GM23338 (cell line): ENCODE results near the gene JAK3. TPM values are rescaled to one million over a fixed set of nuclear protein-coding genes. Genes with fewer than 3 reads are reported as not detected.

ENCODE experiments used
- ATAC-seq: fragments of 200-7000 bp; cut with Tn5 transposase; 3 replicates; pipeline ENCODE4 v1.9.1; 2020
- DNase-seq: peaks from one replicate; pipeline ENCODE4 v3.0.0-alpha.2; 2015; ENCODE audit warnings: low spot score
- H2AFZ ChIP-seq: fragments of 200-600 bp; sonication (generic); 2 replicates; pipeline ENCODE4 v1.8.0; 2016; ENCODE audit warnings: antibody characterized with exemption, mild to moderate bottlenecking, moderate library complexity
- H3F3A ChIP-seq: fragments of 200-600 bp; sonication (generic); replicated peaks from 2 replicates; pipeline ENCODE4 v1.8.0; 2017; ENCODE audit warnings: antibody characterized with exemption, mixed run types, low read depth
- H3K27ac ChIP-seq: fragments of 200-600 bp; sonication (generic); 2 replicates; pipeline ENCODE4 v1.6.1; 2016; ENCODE audit warnings: low read depth
- H3K27me3 ChIP-seq: fragments of 200-600 bp; sonication (generic); 2 replicates; pipeline ENCODE4 v1.8.0; 2016; ENCODE audit warnings: mild to moderate bottlenecking, mixed run types, moderate library complexity; ENCODE audit not compliant: insufficient read depth
- H3K36me3 ChIP-seq: fragments of 200-600 bp; sonication (generic); 2 replicates; pipeline ENCODE4 v1.8.0; 2016; ENCODE audit warnings: mild to moderate bottlenecking; ENCODE audit not compliant: insufficient read depth
- H3K4me1 ChIP-seq: fragments of 200-600 bp; sonication (generic); 2 replicates; pipeline ENCODE4 v1.8.0; 2016; ENCODE audit warnings: mild to moderate bottlenecking, moderate library complexity; ENCODE audit not compliant: insufficient read depth
- H3K4me2 ChIP-seq: fragments of 200-600 bp; sonication (generic); 2 replicates; pipeline ENCODE4 v1.7.1; 2017; ENCODE audit warnings: mixed run types
- H3K4me3 ChIP-seq: fragments of 200-600 bp; sonication (generic); 2 replicates; pipeline ENCODE4 v1.6.1; 2016; ENCODE audit warnings: mixed run types
- H3K79me2 ChIP-seq: fragments of 200-600 bp; sonication (generic); replicated peaks from 2 replicates; pipeline ENCODE4 v1.8.0; 2017; ENCODE audit warnings: mild to moderate bottlenecking; ENCODE audit not compliant: insufficient read depth
- H3K9me2 ChIP-seq: fragments of 200-600 bp; sonication (generic); 2 replicates; pipeline ENCODE4 v1.8.0; 2017; ENCODE audit not compliant: insufficient read depth
- H4K20me1 ChIP-seq: fragments of 200-600 bp; sonication (generic); replicated peaks from 2 replicates; pipeline ENCODE4 v1.8.0; 2017; ENCODE audit warnings: mild to moderate bottlenecking; ENCODE audit not compliant: insufficient read depth
- H3K27ac Mint-ChIP-seq: 2 replicates; pipeline ENCODE4 v1.8.0; 2020; ENCODE audit warnings: inconsistent platforms, mild to moderate bottlenecking, moderate library complexity, mixed read lengths
- H3K27me3 Mint-ChIP-seq: 3 replicates; pipeline ENCODE4 v1.8.0; 2022; ENCODE audit warnings: low read depth, mild to moderate bottlenecking, moderate library complexity, mixed read lengths, inconsistent platforms; ENCODE audit not compliant: insufficient read depth, poor library complexity
- H3K36me3 Mint-ChIP-seq: 3 replicates; pipeline ENCODE4 v1.8.0; 2021; ENCODE audit warnings: low read depth, mild to moderate bottlenecking, inconsistent platforms, moderate library complexity, mixed read lengths
- H3K4me1 Mint-ChIP-seq: 3 replicates; pipeline ENCODE4 v1.8.0; 2020; ENCODE audit warnings: mild to moderate bottlenecking, inconsistent platforms, mixed read lengths
- H3K4me3 Mint-ChIP-seq: 3 replicates; pipeline ENCODE4 v1.8.0; 2021; ENCODE audit warnings: moderate library complexity, mild to moderate bottlenecking, inconsistent platforms, mixed read lengths
- H3K9me3 Mint-ChIP-seq: 3 replicates; pipeline ENCODE4 v1.8.0; 2020; ENCODE audit warnings: moderate library complexity, mild to moderate bottlenecking, inconsistent platforms, mixed read lengths
- CREB1 ChIP-seq: fragments of 250-450 bp; sonication (Bioruptor Pico); IDR thresholded peaks from 2 replicates; pipeline ENCODE4 v1.5.0; 2020; ENCODE audit warnings: low read depth, mild to moderate bottlenecking, moderate library complexity
- ETS1 ChIP-seq: IDR thresholded peaks from 2 replicates; pipeline ENCODE4 v1.6.1; 2016; ENCODE audit warnings: antibody characterized with exemption
- EZH2 ChIP-seq: fragments of 200-600 bp; sonication (generic); IDR thresholded peaks from one replicate; pipeline ENCODE4 v1.8.0; 2017; ENCODE audit warnings: antibody characterized with exemption, mild to moderate bottlenecking, low read depth; ENCODE audit not compliant: unreplicated experiment
- EZH2phosphoT487 ChIP-seq: fragments of 200-600 bp; sonication (generic); IDR thresholded peaks from one replicate; pipeline ENCODE4 v1.8.1; 2018; ENCODE audit warnings: antibody characterized with exemption; ENCODE audit not compliant: unreplicated experiment
- JUNB ChIP-seq: IDR thresholded peaks from one replicate; pipeline ENCODE4 v1.6.1; 2016; ENCODE audit warnings: antibody characterized with exemption; ENCODE audit not compliant: unreplicated experiment
- POLR2AphosphoS5 ChIP-seq: IDR thresholded peaks from 2 replicates; pipeline ENCODE4 v1.6.1; 2016; ENCODE audit warnings: antibody characterized with exemption, low read depth
- REST ChIP-seq: IDR thresholded peaks from one replicate; pipeline ENCODE4 v1.6.1; 2018; ENCODE audit warnings: antibody characterized with exemption; ENCODE audit not compliant: unreplicated experiment
- STAT1 ChIP-seq: IDR thresholded peaks from one replicate; pipeline ENCODE4 v1.6.1; 2016; ENCODE audit warnings: antibody characterized with exemption; ENCODE audit not compliant: unreplicated experiment
- ZNF114 ChIP-seq: fragments of 250-450 bp; sonication (Bioruptor Pico); IDR thresholded peaks from 2 replicates; pipeline ENCODE4 v1.5.0; 2020; ENCODE audit warnings: mild to moderate bottlenecking, moderate library complexity
- ZNF462 ChIP-seq: fragments of 250-450 bp; sonication (Bioruptor Pico); IDR thresholded peaks from 2 replicates; pipeline ENCODE4 v1.5.0; 2020; ENCODE audit warnings: mild to moderate bottlenecking, moderate library complexity
- polyA plus RNA-seq: library from polyadenylated mRNA; unstranded; fragments of >200 nt; fragmentation: Nextera tagmentation; extraction: Ambion mirVana; gene quantifications from 2 replicates; pipeline ENCODE4 v1.2.1, GENCODE V29; 2016
- total RNA-seq: library from RNA; depleted of rRNA; stranded (reverse); fragments of >200 nt; shearing (Covaris generic); gene quantifications from 2 replicates; pipeline ENCODE4 v1.2.3, GENCODE V29; 2014

JAK3 gene
- total and polyA plus RNA-seq, 2 experiments from 2014 or later: 2.9 to 5.4 TPM

- Histone ChIP-seq H3K4me1 (no peaks in the 10 kb centered on the region; the same call in 1 of the 2 replicates), H3F3A (peaks cover 8% of the 10 kb centered on the region; the same call in 1 of the 2 replicates), H3K36me3 (no peaks in the 10 kb centered on the region), H3K27me3 (peaks cover 17% of the 10 kb centered on the region), H3K79me2 (no peaks in the 10 kb centered on the region), H2AFZ (peak overlapping the region; percentile 99), H4K20me1 (no peaks in the 10 kb centered on the region), H3K9me2 (no peaks in the 10 kb centered on the region), H3K27ac (no peak overlapping the region), H3K4me3 (peak overlapping the region; percentile 71), H3K4me2 (peak overlapping the region; percentile 93)
- peaks cover 21% of the 10 kb centered on the region for H3K27me3 Mint-ChIP-seq
- peak overlapping the region; percentile 76 for H3K4me3 Mint-ChIP-seq
- DNase-seq: peak; percentile 70
- H3K27ac Mint-ChIP-seq: no peak overlapping the region
- TF ChIP-seq POLR2AphosphoS5: no peak
- TF ChIP-seq EZH2phosphoT487: no peak
- no peak for TF ChIP-seq ZNF462 (CRISPR knock-in tag)
- no peak for TF ChIP-seq ZNF114 (CRISPR knock-in tag)
- TF ChIP-seq ETS1: no peak
- TF ChIP-seq CREB1: no peak
- TF ChIP-seq JUNB: no peak
- TF ChIP-seq REST: no peak
- TF ChIP-seq STAT1: no peak
- no peak for TF ChIP-seq EZH2
- ATAC-seq: peak; percentile 23; the same call in 2 of the 3 replicates
- no peaks in the 10 kb centered on the region for H3K36me3 Mint-ChIP-seq
- peaks cover 11% of the 10 kb centered on the region for H3K4me1 Mint-ChIP-seq
- no peaks in the 10 kb centered on the region for H3K9me3 Mint-ChIP-seq
Observed at GRCh38 chr19:17794412-17794730, 53.4 kb downstream of the JAK3 start.
